ENCODE results near the gene RTRAF.

GRCh38 chr14:52003324-52003723, 14.0 kb downstream of the RTRAF start:
- TF ChIP-seq CTCF (IDR thresholded peaks at IDR 0.05) (no peak), TEAD4 (CRISPR knock-in tag; IDR thresholded peaks at IDR 0.05) (no peak), FOXK1 (CRISPR knock-in tag; IDR thresholded peaks at IDR 0.05) (no peak), GRHL2 (CRISPR knock-in tag; IDR thresholded peaks at IDR 0.05; ENCODE audit: insufficient replicate concordance, severe bottlenecking) (no peak), NFYB (CRISPR knock-in tag; conservative IDR thresholded peaks at IDR 0.05; ENCODE audit: low read depth) (no peak), CREB1 (CRISPR knock-in tag; IDR thresholded peaks at IDR 0.05) (no peak), FOXP1 (CRISPR knock-in tag; IDR thresholded peaks at IDR 0.05; ENCODE audit: borderline replicate concordance) (no peak), ZBTB21 (CRISPR knock-in tag; IDR thresholded peaks at IDR 0.05; ENCODE audit: borderline replicate concordance) (no peak), NFE2L1 (CRISPR knock-in tag; IDR thresholded peaks at IDR 0.05) (no peak), CREM (CRISPR knock-in tag; IDR thresholded peaks at IDR 0.05) (no peak), ZNF425 (CRISPR knock-in tag; conservative IDR thresholded peaks at IDR 0.05) (no peak), JUN (CRISPR knock-in tag; IDR thresholded peaks at IDR 0.05) (no peak)
- TF ChIP-seq, protein P1, sequence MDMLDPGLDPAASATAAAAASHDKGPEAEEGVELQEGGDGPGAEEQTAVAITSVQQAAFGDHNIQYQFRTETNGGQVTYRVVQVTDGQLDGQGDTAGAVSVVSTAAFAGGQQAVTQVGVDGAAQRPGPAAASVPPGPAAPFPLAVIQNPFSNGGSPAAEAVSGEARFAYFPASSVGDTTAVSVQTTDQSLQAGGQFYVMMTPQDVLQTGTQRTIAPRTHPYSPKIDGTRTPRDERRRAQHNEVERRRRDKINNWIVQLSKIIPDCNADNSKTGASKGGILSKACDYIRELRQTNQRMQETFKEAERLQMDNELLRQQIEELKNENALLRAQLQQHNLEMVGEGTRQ (CRISPR knock-in tag; IDR thresholded peaks at IDR 0.05), result no peak
- TF ChIP-seq, protein P2, sequence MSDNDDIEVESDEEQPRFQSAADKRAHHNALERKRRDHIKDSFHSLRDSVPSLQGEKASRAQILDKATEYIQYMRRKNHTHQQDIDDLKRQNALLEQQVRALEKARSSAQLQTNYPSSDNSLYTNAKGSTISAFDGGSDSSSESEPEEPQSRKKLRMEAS (CRISPR knock-in tag; IDR thresholded peaks at IDR 0.05), result no peak

Measured in WTC11 (cell line).